HepG2 (cell line): Measurements from ENCODE around the gene KCNAB2. TPM values are rescaled to one million over a fixed set of nuclear protein-coding genes. Genes with fewer than 3 reads are reported as not detected.

Source experiments
- ATAC-seq: fragments of 200-7000 bp; cut with Tn5 transposase; 3 replicates; pipeline ENCODE4 v1.9.1; 2020; ENCODE audit warnings: mild to moderate bottlenecking, moderate library complexity
- BruUV-seq: library from RNA; stranded (reverse); fragments of 400-500 nt; replicated peaks from 2 replicates; lab custom pipeline; 2021; lab: Mats Ljungman, UMichigan
- CTCF ChIA-PET: fragments of 300-600 bp; formaldehyde crosslinking; extraction: SDS; loops from one replicate; lab custom pipeline; 2021; ENCODE audit warnings: low total read pairs, inconsistent platforms, low intra/inter-chr PET ratio; lab: Yijun Ruan, JAX
- POLR2A ChIA-PET: fragments of 350-600 bp; sonication (Branson Sonifier 250); formaldehyde crosslinking; loops from one replicate; lab custom pipeline; 2020; ENCODE audit warnings: antibody characterized with exemption, inconsistent platforms; lab: Yijun Ruan, JAX
- DNase-seq: peaks from one replicate; pipeline ENCODE4 v3.0.0-alpha.2; 2015; ENCODE audit warnings: low spot score
- FAIRE-seq: peaks from 3 replicates; lab custom pipeline; 2011; peaks lifted over from hg19 to GRCh38; lab: Jason Lieb, UNC
- H2AFZ ChIP-seq: one replicate; pipeline ENCODE4 v1.6.1; 2011; ENCODE audit warnings: low read length, inconsistent platforms
- H3K27ac ChIP-seq: fragments of 300-600 bp; 3 replicates; pipeline ENCODE4 v1.8.0; 2011; ENCODE audit warnings: mixed run types, mild to moderate bottlenecking, mixed read lengths, low read length, inconsistent platforms; ENCODE audit not compliant: insufficient read depth; ENCODE audit errors: extremely low read length
- H3K27me3 ChIP-seq, 2 experiments: fragments of 200-600 bp in 1 of 2; 2 replicates in 1 of 2; 3 replicates in 1 of 2; pipeline versions ENCODE4 v1.6.0 to v1.8.0; 2011; ENCODE audit warnings: low read length in 2 of 2, mild to moderate bottlenecking in 2 of 2, moderate library complexity in 2 of 2, inconsistent platforms in 1 of 2; ENCODE audit not compliant: insufficient read depth in 2 of 2, control insufficient read depth in 1 of 2
- H3K36me3 ChIP-seq, 2 experiments: fragments of 200-600 bp in 1 of 2; replicated peaks in 1 of 2; 2 replicates in 1 of 2; 3 replicates in 1 of 2; pipeline versions ENCODE4 v1.5.1 to v1.8.0; 2011; ENCODE audit warnings: low read length in 2 of 2, inconsistent platforms in 1 of 2; ENCODE audit not compliant: insufficient read depth in 2 of 2, control insufficient read depth in 1 of 2
- H3K4me1 ChIP-seq: 2 replicates; pipeline ENCODE4 v1.5.1; 2012; ENCODE audit warnings: low read length, inconsistent platforms; ENCODE audit not compliant: insufficient read depth
- H3K4me2 ChIP-seq: 2 replicates; pipeline ENCODE4 v1.6.0; 2011; ENCODE audit warnings: low read depth, low read length, inconsistent platforms
- H3K4me3 ChIP-seq, 3 experiments: fragments of 200-600 bp in 1 of 3; sonication (generic), shearing (Covaris generic) in 1 of 3; replicated peaks in 1 of 3; 2 replicates each; pipeline ENCODE4 v1.5.1; 2011 to 2016; ENCODE audit warnings: low read length in 3 of 3, inconsistent platforms in 2 of 3, low read depth in 2 of 3, mild to moderate bottlenecking in 2 of 3, control low read depth in 1 of 3, mixed read lengths in 1 of 3; ENCODE audit not compliant: insufficient read depth in 1 of 3
- H3K79me2 ChIP-seq: one replicate; pipeline ENCODE4 v1.6.1; 2011; ENCODE audit warnings: low read length, inconsistent platforms; ENCODE audit not compliant: insufficient read depth
- H3K9ac ChIP-seq: 2 replicates; pipeline ENCODE4 v1.6.0; 2011; ENCODE audit warnings: mild to moderate bottlenecking, low read depth, low read length, inconsistent platforms; ENCODE audit not compliant: insufficient read depth
- H3K9me3 ChIP-seq: 2 replicates; pipeline ENCODE4 v1.5.1; 2012; ENCODE audit warnings: mild to moderate bottlenecking, low read length
- H4K20me1 ChIP-seq: 2 replicates; pipeline ENCODE4 v1.6.0; 2011; ENCODE audit warnings: inconsistent platforms, mild to moderate bottlenecking, low read length, moderate library complexity; ENCODE audit not compliant: insufficient read depth
- GFI1 ChIP-seq: sonication (generic); formaldehyde crosslinking; IDR thresholded peaks from 2 replicates; pipeline ENCODE4 v1.5.0; 2020; ENCODE audit warnings: missing genetic modification reagents, mild to moderate bottlenecking, borderline replicate concordance
- MED8 ChIP-seq: sonication (generic); formaldehyde crosslinking; IDR thresholded peaks from 2 replicates; pipeline ENCODE4 v1.8.1; 2023; ENCODE audit warnings: mild to moderate bottlenecking, missing genetic modification reagents; ENCODE audit not compliant: insufficient replicate concordance
- NFIB ChIP-seq: sonication (generic); formaldehyde crosslinking; IDR thresholded peaks from 2 replicates; pipeline ENCODE4 v1.9.0; 2021; ENCODE audit warnings: missing genetic modification reagents, mild to moderate bottlenecking, borderline replicate concordance
- PPARG ChIP-seq: conservative IDR thresholded peaks from 2 replicates; pipeline ENCODE4 v1.6.1; 2016; ENCODE audit warnings: missing biosample characterization, missing genetic modification reagents
- RNF219 ChIP-seq: sonication (generic); formaldehyde crosslinking; IDR thresholded peaks from 2 replicates; pipeline ENCODE4 v1.5.0; 2020; ENCODE audit warnings: mild to moderate bottlenecking, missing genetic modification reagents
- ZBTB33 ChIP-seq: sonication (generic); formaldehyde crosslinking; IDR thresholded peaks from 2 replicates; pipeline ENCODE4 v1.4.0; 2020; ENCODE audit warnings: missing genetic modification reagents
- ZBTB38 ChIP-seq: sonication (generic); formaldehyde crosslinking; IDR thresholded peaks from 2 replicates; pipeline ENCODE4 v1.5.1; 2020; ENCODE audit warnings: mild to moderate bottlenecking, missing genetic modification reagents
- ZHX1 ChIP-seq: sonication (generic); formaldehyde crosslinking; IDR thresholded peaks from 2 replicates; pipeline ENCODE4 v1.8.1; 2022; ENCODE audit warnings: low read depth, mild to moderate bottlenecking, missing genetic modification reagents
- ZNF12 ChIP-seq: sonication (generic); formaldehyde crosslinking; IDR thresholded peaks from 2 replicates; pipeline ENCODE4 v1.5.0; 2020; ENCODE audit warnings: missing genetic modification reagents
- ZNF235 ChIP-seq: sonication (generic); formaldehyde crosslinking; IDR thresholded peaks from 2 replicates; pipeline ENCODE4 v1.8.1; 2023; ENCODE audit warnings: mild to moderate bottlenecking, missing genetic modification reagents, borderline replicate concordance
- ZNF552 ChIP-seq: sonication (generic); formaldehyde crosslinking; IDR thresholded peaks from 2 replicates; pipeline ENCODE4 v1.9.0; 2022; ENCODE audit warnings: missing genetic modification reagents, mild to moderate bottlenecking, borderline replicate concordance
- ZNF644 ChIP-seq: IDR thresholded peaks from 2 replicates; pipeline ENCODE4 v1.6.1; 2016; ENCODE audit warnings: low read depth
- ZNF749 ChIP-seq: sonication (generic); formaldehyde crosslinking; IDR thresholded peaks from 2 replicates; pipeline ENCODE4 v1.8.0; 2022; ENCODE audit warnings: mild to moderate bottlenecking, missing genetic modification reagents, moderate library complexity, borderline replicate concordance
- WGBS: methylation state at CpG from one replicate; pipeline ENCODE4 v1.1.6; 2017; ENCODE audit warnings: low lambda C conversion rate; 5-methylcytosine and 5-hydroxymethylcytosine counted together
- in situ Hi-C: cut with HindIII; loops from 2 replicates; pipeline ENCODE4 v1.10.0; 2017; ENCODE audit warnings: low pct_unique_long_range_greater_than_20kb; ENCODE audit not compliant: extremely low pct_ligation_motif_present
- intact Hi-C: fragments of 100-400 bp; cut with micrococcal nuclease; formaldehyde crosslinking; loops from one replicate; pipeline ENCODE4 v1.10.0; 2022; ENCODE audit not compliant: unreplicated experiment
- polyA plus RNA-seq, 8 experiments: library from polyadenylated mRNA; depleted of rRNA in 3 of 8; stranded (reverse) in 7 of 8; unstranded in 1 of 8; fragments of >200 nt; fragmentation: Illumina TruSeq in 4 of 8; extraction: Trizol in 4 of 8; gene quantifications; 2 replicates each; pipeline versions ENCODE4 v1.2.1 to v1.2.3, GENCODE V29; 2011 to 2016; ENCODE audit warnings: low read depth in 4 of 8, missing spikeins in 1 of 8, mixed read lengths in 1 of 8; ENCODE audit not compliant: insufficient read depth in 1 of 8
- total RNA-seq, 5 experiments: library from RNA; depleted of rRNA; stranded (reverse); fragments of >200 nt; fragmentation: Illumina TruSeq; extraction: Trizol; gene quantifications; 2 replicates each; pipeline ENCODE4 v1.2.3, GENCODE V29; 2016; ENCODE audit warnings: low read depth in 1 of 5

KCNAB2 gene
- total and polyA plus RNA-seq, 2 of the 13 experiments (the other 11 are each of a cell fraction or from before 2014, with no cell fraction given) = 6.2 to 8.8 TPM

GRCh38 chr1:6109688-6110087, 64.0 kb downstream of the KCNAB2 start:
- intact Hi-C loops = loop anchor here (2.0 to 10.0 kb wide), 2 partner anchors 61 to 135 kb away; partner anchors contain the start of gene HES3
- FAIRE-seq = no peak
- DNase-seq = no peak
- H3K9ac ChIP-seq = no peak overlapping the region
- 2% methylated on average over 9 of the region's 24 CpGs for WGBS
- in situ Hi-C loops = loop anchor here (5.0 kb wide), 1 partner anchor 63 kb away; no protein-coding TSS in a partner anchor
- ChIA-PET POLR2A (no interaction called here), CTCF (interaction anchor here (1.5 kb wide), 2 partner anchors 62 to 76 kb away, joined by 5 to 9 read pairs; no protein-coding TSS in a partner anchor)
- H2AFZ ChIP-seq = no peak overlapping the region
- H3K27me3 ChIP-seq = peaks cover 6 to 50% of the 10 kb centered on the region in 2 experiments
- no peak for ATAC-seq
- H4K20me1 ChIP-seq = 0 out of 2 replicates have a peak, but pooled peaks cover 2% of the 10 kb centered on the region
- no peak overlapping the region for H3K4me3 ChIP-seq
- TF ChIP-seq ZNF749 (CRISPR knock-in tag) = no peak
- no peak for TF ChIP-seq RNF219 (CRISPR knock-in tag)
- no peak for TF ChIP-seq NFIB
- no peak for TF ChIP-seq ZNF552 (CRISPR knock-in tag)
- no peak for TF ChIP-seq ZBTB33 (CRISPR knock-in tag)
- no peak for TF ChIP-seq ZNF644
- no peak for TF ChIP-seq ZNF12 (CRISPR knock-in tag)
- TF ChIP-seq MED8 (CRISPR knock-in tag) = no peak
- no peak for TF ChIP-seq ZHX1 (CRISPR knock-in tag)
- no peak for TF ChIP-seq PPARG (CRISPR knock-in tag)
- no peak for TF ChIP-seq ZBTB38 (CRISPR knock-in tag)
- TF ChIP-seq GFI1 (CRISPR knock-in tag) = no peak
- TF ChIP-seq ZNF235 (CRISPR knock-in tag) = no peak
- H3K4me1 ChIP-seq = no peaks in the 10 kb centered on the region
- H3K4me2 ChIP-seq = no peak overlapping the region
- H3K79me2 ChIP-seq = no peaks in the 10 kb centered on the region
- H3K9me3 ChIP-seq = no peaks in the 10 kb centered on the region
- H3K36me3 ChIP-seq = no peaks in the 10 kb centered on the region
- no peak overlapping the region for H3K27ac ChIP-seq
- no TSS peak for BruUV-seq
